Measurements from ENCODE around the gene ARSB.
"Not testable (repeated sequence)": the region's sequence is repeated elsewhere in the genome, so short reads cannot be mapped to it uniquely, and the experiment has no call there.

Gene ARSB

GRCh38 chr5:78895616-78896015 is 89.5 kb downstream of the ARSB start:
- DNase-seq, result no peak

DNA sequence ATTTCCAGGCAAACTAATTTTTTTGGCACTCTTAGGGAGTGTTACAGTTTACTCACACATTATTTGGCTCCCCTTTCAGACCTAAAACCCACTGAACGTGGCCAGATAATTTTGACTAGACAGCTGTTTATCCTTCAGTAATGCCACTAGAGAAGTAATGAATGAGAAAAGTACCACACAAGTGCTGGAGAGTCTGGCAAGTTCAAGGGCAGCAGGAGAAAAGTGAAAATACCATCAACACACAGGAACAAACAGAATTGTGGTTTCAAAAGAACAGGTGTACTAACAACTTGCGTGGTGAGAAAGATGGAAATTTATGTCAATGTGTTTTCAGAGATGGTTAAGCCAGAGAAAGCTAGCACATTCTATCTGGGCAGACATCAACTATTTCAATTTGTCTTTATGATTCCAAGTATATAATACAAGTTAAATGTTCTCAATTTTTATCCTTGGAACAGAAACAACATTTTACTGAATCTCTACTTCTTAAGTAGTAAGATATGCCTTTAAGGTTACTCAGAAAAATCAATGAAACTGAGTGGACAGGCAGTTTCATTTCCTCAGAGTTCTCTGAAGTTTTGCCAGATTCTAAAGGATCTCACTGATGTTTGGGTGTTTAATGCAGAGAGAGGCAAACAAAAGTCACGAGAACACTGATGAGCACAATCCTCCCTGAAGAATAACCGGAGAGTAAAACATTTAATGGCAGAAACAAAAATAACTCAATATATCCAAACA is 91.0 kb downstream of the ARSB start:
- no peak for DNase-seq

GRCh38 chr5:78890667-78891379 is 94.3 kb downstream of the ARSB start:
- DNase-seq, result no peak

- DNase-seq, result no peak
Measured at GRCh38 chr5:78889369-78890140, 95.6 kb downstream of the ARSB start.

GRCh38 chr5:78888580-78889368 is 96.3 kb downstream of the ARSB start:
- no peak for DNase-seq

DNA sequence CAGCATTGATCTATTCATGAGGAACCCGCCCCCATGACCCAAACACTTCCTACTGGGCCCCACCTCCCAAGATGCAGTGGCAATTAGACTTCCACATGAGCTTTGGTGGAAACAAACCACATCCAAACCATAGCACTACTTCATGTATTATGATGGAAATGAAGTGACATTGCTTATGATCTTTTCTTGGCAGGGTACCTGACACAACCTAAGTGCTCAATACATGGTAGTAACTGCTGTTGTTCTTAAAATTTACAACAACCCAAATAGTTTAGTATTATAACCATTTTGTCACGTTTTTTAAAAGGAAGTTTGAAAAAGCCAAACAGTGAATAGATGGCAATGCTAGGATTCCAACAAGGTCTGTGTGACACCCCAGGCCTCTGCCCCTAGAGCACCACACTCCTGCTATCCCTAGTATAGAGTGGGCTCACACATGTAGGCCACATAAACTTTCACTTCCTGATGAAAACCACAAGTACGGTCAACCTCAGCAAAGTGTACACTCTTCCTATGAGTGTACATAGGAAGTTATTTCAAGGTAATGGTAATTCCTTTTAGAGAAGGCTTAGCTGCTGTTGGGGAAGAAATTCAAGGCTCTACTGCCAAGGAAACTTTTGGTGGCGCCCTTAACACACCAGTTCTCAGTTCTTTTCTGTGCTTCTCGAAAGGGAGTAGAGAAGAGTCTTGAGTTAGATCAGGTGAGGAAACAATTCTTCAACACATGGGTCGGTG is 97.6 kb downstream of the ARSB start:
- no peak for DNase-seq

DNA sequence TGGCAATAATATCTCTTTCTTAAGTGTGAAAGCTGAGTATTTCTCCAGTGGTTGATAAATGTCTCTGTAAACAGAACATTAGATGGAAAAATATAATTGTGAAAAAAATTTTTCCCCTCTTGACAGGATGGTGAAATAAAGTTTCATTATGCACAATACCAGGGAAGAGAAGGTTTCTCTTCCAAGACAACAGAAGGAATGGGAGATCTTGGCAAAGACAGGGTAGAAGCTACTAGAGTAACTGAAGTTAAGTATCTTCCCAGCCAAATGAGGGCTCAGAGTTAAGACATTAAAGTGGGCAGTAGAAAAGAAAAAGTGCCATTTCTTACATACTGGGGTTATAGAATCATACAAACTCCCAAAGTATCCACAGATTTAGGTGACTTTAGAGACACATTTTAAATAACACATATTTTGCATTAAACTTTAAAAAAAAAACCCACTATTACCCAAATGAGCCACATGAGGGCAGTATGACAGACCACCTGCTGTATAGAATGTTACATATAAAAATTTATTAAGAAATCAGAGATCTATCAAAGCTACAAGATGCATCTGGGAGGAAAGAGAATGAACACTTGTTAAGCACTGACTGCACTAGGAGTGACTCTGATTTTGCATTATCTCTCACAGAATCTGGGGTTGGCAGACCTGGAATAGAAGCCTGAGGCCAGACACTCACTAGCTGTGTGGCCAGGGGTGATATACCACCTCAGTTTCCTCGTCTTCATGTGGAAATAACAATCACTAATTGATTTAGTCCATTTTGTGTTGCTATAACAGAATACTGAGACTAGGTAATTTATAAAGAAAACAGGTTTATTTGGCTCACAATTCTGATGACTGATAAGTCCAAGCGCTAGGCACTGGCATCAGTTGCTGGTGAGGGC is 98.5 kb downstream of the ARSB start:
- no peak for DNase-seq

GRCh38 chr5:78881884-78882283 is 103.2 kb downstream of the ARSB start:
- no peak for DNase-seq

GRCh38 chr5:78879516-78879915 is 105.6 kb downstream of the ARSB start:
- no peak for DNase-seq

GRCh38 chr5:78866076-78866475 is 119.0 kb downstream of the ARSB start:
- not testable (repeated sequence) for DNase-seq

DNA sequence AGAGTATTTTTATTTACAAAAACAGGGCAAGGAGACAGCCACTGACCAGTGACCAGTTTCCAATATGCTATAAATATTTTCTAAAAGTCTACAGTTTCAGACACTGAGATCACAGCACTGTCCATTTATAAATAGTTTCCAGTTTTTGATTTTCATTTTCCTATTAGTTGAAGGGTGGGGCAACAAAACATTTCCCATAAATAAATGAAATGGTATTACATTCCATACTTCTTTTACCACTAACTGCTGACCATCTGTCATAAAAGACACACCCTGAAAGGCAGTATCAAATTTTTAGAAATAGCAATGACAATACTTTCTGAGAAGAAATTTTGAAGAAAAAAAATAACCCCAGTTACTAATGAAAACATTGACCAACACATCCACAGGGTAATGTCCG is 126.7 kb downstream of the ARSB start:
- DNase-seq, result no peak

GRCh38 chr5:78855026-78855425 is 130.1 kb downstream of the ARSB start:
- no peak for DNase-seq

DNA sequence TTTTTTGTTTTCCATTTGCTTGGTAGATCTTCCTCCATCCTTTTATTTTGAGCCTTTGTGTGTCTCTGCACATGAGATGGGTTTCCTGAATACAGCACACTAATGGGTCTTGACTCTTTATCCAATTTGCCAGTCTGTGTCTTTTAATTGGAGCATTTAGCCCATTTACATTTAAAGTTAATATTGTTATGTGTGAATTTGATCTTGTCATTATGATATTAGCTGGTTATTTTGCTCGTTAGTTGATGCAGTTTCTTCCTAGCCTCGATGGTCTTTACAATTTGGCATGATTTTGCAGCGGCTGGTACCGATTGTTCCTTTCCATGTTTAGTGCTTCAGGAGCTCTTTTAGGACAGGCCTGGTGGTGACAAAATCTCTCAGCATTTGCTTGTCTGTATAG is 133.2 kb downstream of the ARSB start:
- DNase-seq, result not testable (repeated sequence)

GRCh38 chr5:78845470-78845869 is 139.6 kb downstream of the ARSB start:
- no peak for DNase-seq

GRCh38 chr5:78843436-78843835 is 141.7 kb downstream of the ARSB start:
- DNase-seq, result no peak

- no peak for DNase-seq
Measured at GRCh38 chr5:78841767-78842166, 143.3 kb downstream of the ARSB start.

- DNase-seq, result no peak
Measured at GRCh38 chr5:78838753-78839152, 146.4 kb downstream of the ARSB start.

GRCh38 chr5:78837836-78838235 is 147.3 kb downstream of the ARSB start:
- no peak for DNase-seq

GRCh38 chr5:78835176-78835575 is 149.9 kb downstream of the ARSB start:
- no peak for DNase-seq

DNA sequence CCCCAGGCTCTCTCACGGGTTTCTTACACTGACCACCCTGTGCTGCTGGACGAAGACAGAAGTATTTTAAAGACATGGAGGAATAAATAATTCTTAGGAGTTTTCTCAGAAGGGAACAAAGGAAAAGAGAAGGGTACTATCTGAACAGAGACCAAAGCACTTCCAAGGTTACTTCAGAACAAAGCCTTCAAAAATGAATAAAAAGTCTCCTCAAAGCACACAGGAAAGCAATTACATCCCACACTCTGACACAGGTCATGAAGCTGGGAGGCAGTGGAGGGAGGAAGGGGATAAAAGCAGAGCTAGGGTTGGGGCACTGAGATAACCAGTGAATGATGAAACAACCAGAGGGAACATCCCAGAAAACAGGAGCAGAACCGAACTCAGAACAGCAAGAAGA is 151.8 kb downstream of the ARSB start:
- no peak for DNase-seq

GRCh38 chr5:78830528-78831046 is 154.5 kb downstream of the ARSB start:
- no peak for DNase-seq
